ENCODE data around the gene CHRM1. TPM values are rescaled to one million over a fixed set of nuclear protein-coding genes. Genes with fewer than 3 reads are reported as not detected.

CHRM1 gene
- total and polyA plus RNA-seq, 4 donors = 0.38 to 1.5 (median 1.2) TPM

DNA sequence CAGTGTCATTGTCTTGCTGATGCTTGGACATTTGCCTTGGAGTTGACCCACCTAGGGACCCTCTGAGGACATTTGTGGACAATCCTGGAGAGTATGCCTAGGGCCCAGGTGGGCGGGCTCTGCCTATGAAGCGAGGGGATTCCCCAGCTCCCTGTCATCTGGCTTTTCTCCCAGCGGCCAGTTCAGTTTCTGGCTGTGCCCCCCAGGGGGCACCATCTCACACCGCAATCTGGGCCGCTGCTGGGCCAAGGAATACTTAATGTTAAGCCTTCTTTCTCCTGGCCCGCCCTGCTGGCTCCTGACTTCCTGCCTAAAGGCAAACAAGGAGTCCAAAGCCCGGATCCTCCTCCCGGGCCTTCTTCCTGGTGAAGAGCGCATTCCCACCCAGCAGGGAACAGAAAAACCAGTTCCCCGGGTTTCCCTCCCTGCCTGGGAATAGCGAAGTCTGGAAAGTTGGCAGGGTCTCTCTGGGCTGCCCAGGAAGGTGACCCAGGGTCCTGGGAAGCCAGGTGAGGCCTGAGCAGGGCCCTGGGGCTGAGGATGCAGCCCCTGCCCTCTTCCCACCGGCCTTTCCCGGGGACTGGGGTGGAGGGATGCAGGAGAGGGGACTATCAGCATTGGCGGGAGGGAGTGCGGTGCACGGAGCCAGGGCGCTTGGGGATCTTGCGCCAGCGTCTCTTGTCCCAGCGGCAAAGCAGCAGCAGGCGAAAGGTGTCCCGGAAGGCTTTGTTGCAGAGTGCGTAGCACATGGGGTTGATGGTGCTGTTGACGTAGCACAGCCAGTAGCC, 11.9 kb downstream of the CHRM1 start:
- Histone ChIP-seq H3K27ac (ENCODE audit: low read depth in 1 of 2, low read length in 1 of 2) (peak overlapping the region in 1 of 2 donors; percentile 83), H3K9me3 (ENCODE audit: control insufficient read depth in 4 of 4, insufficient read depth in 3 of 4, low read length in 3 of 4) (no peaks in the 10 kb centered on the region), H3K27me3 (ENCODE audit: control insufficient read depth in 3 of 3, insufficient read depth in 3 of 3, low read length in 2 of 3) (no peaks in the 10 kb centered on the region), H3K36me3 (ENCODE audit: control insufficient read depth in 4 of 4, insufficient read depth in 4 of 4, low read length in 4 of 4) (no peaks in the 10 kb centered on the region), H3K4me1 (ENCODE audit: control insufficient read depth in 5 of 5, insufficient read depth in 5 of 5, low read length in 5 of 5) (peaks cover 0 to 27% (median 0%) of the 10 kb centered on the region in 5 donors), H3K4me3 (no peak overlapping the region), H3K9ac (ENCODE audit: insufficient read depth in 1 of 2, low read length in 2 of 2) (no peak overlapping the region)
- DNase-seq (peak; percentile 82 to 87 (median 83)), ATAC-seq (ENCODE audit: insufficient read depth, low FRiP score) (peak; percentile 54)
- TF ChIP-seq, protein P1, sequence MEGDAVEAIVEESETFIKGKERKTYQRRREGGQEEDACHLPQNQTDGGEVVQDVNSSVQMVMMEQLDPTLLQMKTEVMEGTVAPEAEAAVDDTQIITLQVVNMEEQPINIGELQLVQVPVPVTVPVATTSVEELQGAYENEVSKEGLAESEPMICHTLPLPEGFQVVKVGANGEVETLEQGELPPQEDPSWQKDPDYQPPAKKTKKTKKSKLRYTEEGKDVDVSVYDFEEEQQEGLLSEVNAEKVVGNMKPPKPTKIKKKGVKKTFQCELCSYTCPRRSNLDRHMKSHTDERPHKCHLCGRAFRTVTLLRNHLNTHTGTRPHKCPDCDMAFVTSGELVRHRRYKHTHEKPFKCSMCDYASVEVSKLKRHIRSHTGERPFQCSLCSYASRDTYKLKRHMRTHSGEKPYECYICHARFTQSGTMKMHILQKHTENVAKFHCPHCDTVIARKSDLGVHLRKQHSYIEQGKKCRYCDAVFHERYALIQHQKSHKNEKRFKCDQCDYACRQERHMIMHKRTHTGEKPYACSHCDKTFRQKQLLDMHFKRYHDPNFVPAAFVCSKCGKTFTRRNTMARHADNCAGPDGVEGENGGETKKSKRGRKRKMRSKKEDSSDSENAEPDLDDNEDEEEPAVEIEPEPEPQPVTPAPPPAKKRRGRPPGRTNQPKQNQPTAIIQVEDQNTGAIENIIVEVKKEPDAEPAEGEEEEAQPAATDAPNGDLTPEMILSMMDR (IDR thresholded peaks at IDR 0.05; ENCODE audit: control extremely low read depth, extremely low read depth) = peak; percentile 31
- 45 to 54% methylated on average over 24 of the region's 24 CpGs for WGBS, 2 donors

DNA sequence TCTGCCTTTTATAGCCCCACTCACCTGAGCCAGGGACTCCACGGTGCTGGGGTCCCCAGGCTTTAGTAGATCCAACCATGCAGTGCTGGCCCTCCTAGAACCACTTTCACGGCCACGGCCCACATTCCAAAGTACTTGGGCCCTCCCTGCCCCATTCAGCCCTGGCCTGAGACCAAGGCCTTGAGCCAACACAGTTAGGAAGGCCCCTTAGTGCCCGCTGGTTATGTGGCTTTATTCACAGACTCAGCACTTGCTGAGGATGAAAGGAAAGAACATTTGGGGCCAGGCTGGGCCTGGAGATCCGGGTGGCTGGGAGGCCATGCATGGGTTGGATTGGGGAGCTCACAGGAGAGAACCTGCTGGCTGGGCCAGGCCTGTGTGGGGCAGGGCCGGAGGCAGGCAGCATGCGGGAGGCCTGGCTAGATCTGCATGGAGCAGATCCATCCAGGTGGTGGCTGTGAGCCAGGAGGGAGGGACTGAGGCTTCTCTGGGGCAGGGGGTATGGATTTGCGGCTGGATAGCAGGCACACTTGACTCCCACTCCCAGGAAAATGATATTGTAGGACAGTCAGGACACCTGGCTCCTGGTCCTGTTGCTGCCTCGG, 12.6 kb downstream of the CHRM1 start:
- TF ChIP-seq, protein P1 (IDR thresholded peaks at IDR 0.05; ENCODE audit: control extremely low read depth, extremely low read depth) = no peak
- ATAC-seq (ENCODE audit: insufficient read depth, low FRiP score) (no peak), DNase-seq (no peak)
- Histone ChIP-seq H3K36me3 (ENCODE audit: control insufficient read depth in 4 of 4, insufficient read depth in 4 of 4, low read length in 4 of 4) (no peaks in the 10 kb centered on the region), H3K9ac (ENCODE audit: insufficient read depth in 1 of 2, low read length in 2 of 2) (no peak overlapping the region), H3K27me3 (ENCODE audit: control insufficient read depth in 3 of 3, insufficient read depth in 3 of 3, low read length in 2 of 3) (no peaks in the 10 kb centered on the region), H3K27ac (ENCODE audit: low read depth in 1 of 2, low read length in 1 of 2) (peak overlapping the region in 1 of 2 donors; percentile 73), H3K9me3 (ENCODE audit: control insufficient read depth in 4 of 4, insufficient read depth in 3 of 4, low read length in 3 of 4) (no peaks in the 10 kb centered on the region), H3K4me1 (ENCODE audit: control insufficient read depth in 5 of 5, insufficient read depth in 5 of 5, low read length in 5 of 5) (peaks cover 0 to 27% (median 0%) of the 10 kb centered on the region in 5 donors), H3K4me3 (no peak overlapping the region)
- 53 to 71% methylated on average over 9 of the region's 9 CpGs for WGBS, 2 donors

DNA sequence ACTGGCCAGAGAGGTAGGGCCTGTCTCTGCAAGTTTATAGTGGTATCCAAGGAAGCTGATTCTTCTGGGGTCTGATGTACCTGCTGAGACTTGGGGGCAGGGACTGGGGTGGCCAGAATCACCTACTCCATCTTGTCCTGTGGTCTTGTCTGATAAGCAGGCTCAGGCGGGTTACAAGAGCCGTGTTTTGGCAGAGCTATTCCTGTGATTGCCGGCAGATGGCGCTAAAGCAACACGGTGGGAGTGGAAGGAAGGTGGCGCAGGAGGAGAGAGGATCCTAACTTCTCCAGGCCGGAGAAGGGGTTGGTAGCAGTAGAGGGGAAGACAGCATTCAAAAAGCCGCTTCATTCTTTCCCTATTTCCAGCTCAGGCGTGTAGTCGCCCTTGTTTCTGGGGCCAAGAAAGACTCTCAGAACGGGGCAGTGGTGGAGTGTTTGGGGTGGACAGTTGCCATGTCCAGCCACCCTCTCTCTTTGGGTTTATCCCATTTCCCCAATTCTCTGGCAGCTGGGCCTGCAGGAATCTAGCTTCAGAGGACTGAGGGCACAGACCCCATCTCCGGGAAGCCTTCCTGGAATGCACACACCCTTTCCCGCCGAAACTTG, 15.1 kb downstream of the CHRM1 start:
- H3K36me3 ChIP-seq (ENCODE audit: control insufficient read depth in 4 of 4, insufficient read depth in 4 of 4, low read length in 4 of 4) = no peaks in the 10 kb centered on the region
- H3K27ac ChIP-seq (ENCODE audit: low read depth in 1 of 2, low read length in 1 of 2) = peak overlapping the region in 1 of 2 donors; percentile 12
- 16 to 19% methylated on average over 14 of the region's 14 CpGs for WGBS, 2 donors
- H3K9me3 ChIP-seq (ENCODE audit: control insufficient read depth in 4 of 4, insufficient read depth in 3 of 4, low read length in 3 of 4) = no peaks in the 10 kb centered on the region
- no peak overlapping the region for H3K9ac ChIP-seq (ENCODE audit: insufficient read depth in 1 of 2, low read length in 2 of 2)
- peak; percentile 67 for ATAC-seq (ENCODE audit: insufficient read depth, low FRiP score)
- peak; percentile 87 to 90 (median 88) for DNase-seq
- no peak overlapping the region for H3K4me3 ChIP-seq
- TF ChIP-seq, protein P1 (IDR thresholded peaks at IDR 0.05; ENCODE audit: control extremely low read depth, extremely low read depth) = peak; percentile 99
- H3K27me3 ChIP-seq (ENCODE audit: control insufficient read depth in 3 of 3, insufficient read depth in 3 of 3, low read length in 2 of 3) = peaks cover 0 to 9% (median 5%) of the 10 kb centered on the region in 3 donors
- peaks cover 0 to 26% (median 0%) of the 10 kb centered on the region in 5 donors for H3K4me1 ChIP-seq (ENCODE audit: control insufficient read depth in 5 of 5, insufficient read depth in 5 of 5, low read length in 5 of 5)

All from lung (tissue), 12 donors.